Karpas-422 (cell line): ENCODE measurements around the gene DYNLT2B. TPM values are rescaled to one million over a fixed set of nuclear protein-coding genes. Genes with fewer than 3 reads are reported as not detected.
"Not testable (repeated sequence)": the region's sequence is repeated elsewhere in the genome, so short reads cannot be mapped to it uniquely, and the experiment has no call there.

ENCODE experiments used
- DNase-seq: peaks from one replicate; pipeline ENCODE4 v3.0.0-alpha.2; 2015
- H2AFZ ChIP-seq: fragments of 200-600 bp; sonication (generic); 2 replicates; pipeline ENCODE4 v1.6.1; 2014; ENCODE audit warnings: antibody characterized with exemption, low read length, mixed read lengths
- H3K27ac ChIP-seq: fragments of 200-600 bp; sonication (generic); 2 replicates; pipeline ENCODE4 v1.5.1; 2014; ENCODE audit warnings: mild to moderate bottlenecking, low read length, moderate library complexity
- H3K27me3 ChIP-seq: fragments of 200-600 bp; sonication (generic); 2 replicates; pipeline ENCODE4 v1.6.1; 2014; ENCODE audit warnings: low read length, mixed read lengths
- H3K36me3 ChIP-seq: fragments of 200-600 bp; sonication (generic); 2 replicates; pipeline ENCODE4 v1.6.1; 2014; ENCODE audit warnings: low read length, mixed read lengths; ENCODE audit not compliant: insufficient read depth
- H3K4me1 ChIP-seq: fragments of 200-600 bp; sonication (generic); 2 replicates; pipeline ENCODE4 v1.6.1; 2014; ENCODE audit warnings: mild to moderate bottlenecking, low read length, mixed read lengths
- H3K4me2 ChIP-seq: fragments of 200-600 bp; sonication (generic); 2 replicates; pipeline ENCODE4 v1.6.1; 2014; ENCODE audit warnings: low read length, low read depth, mild to moderate bottlenecking; ENCODE audit not compliant: poor library complexity, severe bottlenecking
- H3K4me3 ChIP-seq: fragments of 200-600 bp; sonication (generic); 2 replicates; pipeline ENCODE4 v1.5.1; 2014; ENCODE audit warnings: mild to moderate bottlenecking, antibody characterized with exemption, low read length, mixed read lengths
- H3K79me2 ChIP-seq: fragments of 200-600 bp; sonication (generic); 2 replicates; pipeline ENCODE4 v1.6.1; 2014; ENCODE audit warnings: mild to moderate bottlenecking, low read length, mixed read lengths
- H3K9ac ChIP-seq: fragments of 200-600 bp; sonication (generic); 2 replicates; pipeline ENCODE4 v1.6.0; 2014; ENCODE audit warnings: low read length
- H3K9me2 ChIP-seq: fragments of 200-600 bp; sonication (generic), shearing (Covaris generic); replicated peaks from 2 replicates; pipeline ENCODE4 v1.6.0; 2014; ENCODE audit warnings: mild to moderate bottlenecking, low read length, moderate library complexity; ENCODE audit not compliant: insufficient read depth
- H3K9me3 ChIP-seq: fragments of 300-700, 200-600 bp; sonication (generic); 2 replicates; pipeline ENCODE4 v1.6.1; 2014; ENCODE audit warnings: low read length, mixed read lengths
- H4K20me1 ChIP-seq: fragments of 200-600 bp; sonication (generic); 2 replicates; pipeline ENCODE4 v1.6.1; 2014; ENCODE audit warnings: mild to moderate bottlenecking, antibody characterized with exemption, low read length, low read depth; ENCODE audit not compliant: insufficient read depth
- total RNA-seq: library from RNA; depleted of rRNA; stranded (reverse); fragments of >200 nt; shearing (Covaris generic); gene quantifications from 2 replicates; pipeline ENCODE4 v1.2.3, GENCODE V29; 2014; ENCODE audit warnings: low replicate concordance

Gene DYNLT2B
- total RNA-seq, 1 experiment from 2014 or later = 9.6 TPM

- peaks cover 31% of the 10 kb centered on the region for H3K79me2 ChIP-seq
- no peaks in the 10 kb centered on the region for H3K4me1 ChIP-seq
- no peak overlapping the region for H3K27ac ChIP-seq
- H2AFZ ChIP-seq = no peak overlapping the region
- no peak overlapping the region for H3K4me2 ChIP-seq
- H3K36me3 ChIP-seq = peaks cover 13% of the 10 kb centered on the region; the same call in 1 of the 2 replicates
- H3K4me3 ChIP-seq = no peak overlapping the region
- no peaks in the 10 kb centered on the region for H3K9me3 ChIP-seq
- no peaks in the 10 kb centered on the region for H3K9me2 ChIP-seq
- no peak overlapping the region for H3K9ac ChIP-seq
- H4K20me1 ChIP-seq = no peaks in the 10 kb centered on the region
- no peak for DNase-seq
- no peaks in the 10 kb centered on the region for H3K27me3 ChIP-seq
Observed at GRCh38 chr3:196260784-196261183, 57.3 kb downstream of the DYNLT2B start.

DNA sequence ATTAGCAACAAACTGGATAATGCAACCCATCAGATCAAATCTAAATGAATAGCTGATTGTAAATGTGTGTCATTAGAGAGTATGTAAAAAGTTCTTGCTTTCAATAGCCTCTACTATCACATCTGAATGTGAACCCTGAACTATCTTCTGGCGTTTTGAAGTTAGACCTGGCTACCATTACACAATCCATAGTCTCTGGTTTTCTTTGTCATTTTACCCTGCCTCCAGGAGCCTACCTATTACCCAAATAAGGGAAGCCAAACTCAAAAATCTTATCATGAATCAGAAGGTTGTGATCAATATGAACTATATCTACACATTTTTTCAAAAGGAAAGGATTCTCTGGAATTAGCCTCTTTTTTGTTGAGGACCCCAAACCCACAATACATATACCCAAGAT, 62.3 kb downstream of the DYNLT2B start:
- Histone ChIP-seq H3K27me3 (no peaks in the 10 kb centered on the region), H2AFZ (no peak overlapping the region), H3K4me2 (no peak overlapping the region), H3K9me2 (no peaks in the 10 kb centered on the region), H4K20me1 (no peaks in the 10 kb centered on the region), H3K27ac (no peak overlapping the region), H3K79me2 (peaks cover 12% of the 10 kb centered on the region), H3K9ac (no peak overlapping the region), H3K9me3 (no peaks in the 10 kb centered on the region), H3K4me1 (peaks cover 3% of the 10 kb centered on the region; the same call in 1 of the 2 replicates), H3K4me3 (no peak overlapping the region), H3K36me3 (peaks cover 13% of the 10 kb centered on the region; the same call in 1 of the 2 replicates)
- no peak for DNase-seq

DNA sequence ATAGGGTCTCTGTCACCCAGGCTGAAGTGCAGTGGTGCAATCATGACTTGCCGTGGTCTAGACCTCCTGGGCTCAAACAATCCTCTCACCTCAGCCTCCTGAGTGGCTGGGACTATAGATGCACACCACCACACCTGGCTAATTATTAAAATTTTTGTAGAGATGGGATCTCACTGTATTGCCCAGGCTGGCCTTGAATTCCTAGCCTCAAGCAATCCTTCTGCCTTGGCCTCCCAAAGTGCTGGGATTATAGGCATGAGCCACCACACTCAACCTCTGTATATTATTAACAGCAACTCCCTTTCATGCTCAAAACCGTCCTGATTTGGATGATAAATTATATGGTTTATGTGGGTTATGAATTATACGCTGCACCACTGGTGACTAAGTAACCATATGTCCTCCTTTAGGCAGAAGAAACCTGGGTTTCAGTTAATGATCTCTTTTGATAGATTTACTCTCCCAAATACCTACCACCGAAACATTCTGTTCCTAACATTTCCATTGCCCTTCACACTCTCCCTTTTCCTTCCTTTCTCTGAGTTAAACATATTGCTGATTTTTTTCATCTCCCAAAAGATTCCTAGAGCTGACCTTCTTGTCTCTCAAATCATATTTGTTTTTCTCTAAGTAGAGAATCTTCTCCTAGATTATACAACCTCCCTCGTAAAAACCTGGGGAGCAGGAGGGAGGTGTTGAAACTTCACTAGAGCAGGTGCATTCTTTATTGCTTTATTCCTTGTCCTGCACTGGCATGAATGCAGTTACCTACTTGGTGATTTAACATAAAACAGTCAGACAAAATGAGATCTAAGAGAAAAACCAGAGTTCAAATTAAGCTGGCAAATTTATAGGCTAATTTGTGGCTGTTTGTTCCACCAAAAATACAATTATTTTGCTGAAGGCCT, 63.4 kb downstream of the DYNLT2B start:
- Histone ChIP-seq H3K36me3 (peaks cover 12% of the 10 kb centered on the region; the same call in 1 of the 2 replicates), H3K9ac (no peak overlapping the region), H3K4me1 (peaks cover 3% of the 10 kb centered on the region; the same call in 1 of the 2 replicates), H3K4me2 (no peak overlapping the region), H2AFZ (no peak overlapping the region), H3K9me3 (no peaks in the 10 kb centered on the region), H3K27me3 (no peaks in the 10 kb centered on the region), H4K20me1 (no peaks in the 10 kb centered on the region), H3K9me2 (no peaks in the 10 kb centered on the region), H3K79me2 (peaks cover 11% of the 10 kb centered on the region), H3K4me3 (no peak overlapping the region), H3K27ac (no peak overlapping the region)
- no peak for DNase-seq

GRCh38 chr3:196251918-196252317, 66.1 kb downstream of the DYNLT2B start:
- Histone ChIP-seq H3K4me2 (no peak overlapping the region), H3K4me3 (no peak overlapping the region)

DNA sequence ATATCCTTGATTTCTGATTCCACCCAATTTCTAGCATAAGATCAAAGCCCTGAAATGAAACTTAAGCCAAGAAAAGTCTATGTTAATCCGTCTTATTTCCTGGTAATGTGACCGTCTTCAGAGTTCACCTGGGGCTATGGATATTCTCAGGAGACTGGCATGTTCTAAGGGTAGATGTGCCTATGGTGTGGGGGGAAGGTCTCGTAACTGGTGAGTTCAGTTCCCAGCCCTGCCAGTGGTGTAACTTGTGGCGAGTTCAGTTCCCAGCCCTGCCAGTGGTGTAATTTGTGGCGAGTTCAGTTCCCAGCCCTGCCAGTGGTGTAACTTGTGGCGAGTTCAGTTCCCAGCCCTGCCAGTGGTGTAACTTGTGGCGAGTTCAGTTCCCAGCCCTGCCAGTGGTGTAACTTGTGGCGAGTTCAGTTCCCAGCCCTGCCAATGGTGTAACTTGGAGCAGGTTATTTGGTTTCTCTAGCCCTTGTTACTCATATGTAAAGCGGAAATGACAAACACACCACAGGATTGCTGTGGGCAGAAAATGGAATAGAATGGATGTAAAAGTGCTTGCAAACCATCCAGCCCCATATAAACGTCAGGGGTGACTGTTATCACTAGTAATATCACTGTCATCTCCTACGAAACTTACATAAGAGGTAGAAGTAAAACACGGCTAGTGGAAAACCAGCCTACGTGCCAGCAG, 71.3 kb downstream of the DYNLT2B start:
- H3K9ac ChIP-seq = no peak overlapping the region
- no peaks in the 10 kb centered on the region for H3K27me3 ChIP-seq
- no peaks in the 10 kb centered on the region for H4K20me1 ChIP-seq
- H3K79me2 ChIP-seq = peaks cover 12% of the 10 kb centered on the region
- H3K27ac ChIP-seq = no peak overlapping the region
- no peaks in the 10 kb centered on the region for H3K4me1 ChIP-seq
- no peak overlapping the region for H3K4me2 ChIP-seq
- H2AFZ ChIP-seq = no peak overlapping the region
- H3K36me3 ChIP-seq = peaks cover 18% of the 10 kb centered on the region
- H3K9me3 ChIP-seq = no peaks in the 10 kb centered on the region
- DNase-seq = no peak
- no peak overlapping the region for H3K4me3 ChIP-seq
- H3K9me2 ChIP-seq = no peaks in the 10 kb centered on the region

More at GRCh38 chr3:196251918-196252317, 66.1 kb downstream of the DYNLT2B start:
- H3K9ac ChIP-seq = no peak overlapping the region
- H3K27ac ChIP-seq = no peak overlapping the region
- no peaks in the 10 kb centered on the region for H4K20me1 ChIP-seq
- H3K9me3 ChIP-seq = no peaks in the 10 kb centered on the region
- peaks cover 3% of the 10 kb centered on the region; the same call in 1 of the 2 replicates for H3K4me1 ChIP-seq
- no peaks in the 10 kb centered on the region for H3K27me3 ChIP-seq
- H2AFZ ChIP-seq = no peak overlapping the region
- H3K79me2 ChIP-seq = peaks cover 16% of the 10 kb centered on the region
- H3K9me2 ChIP-seq = no peaks in the 10 kb centered on the region
- peaks cover 22% of the 10 kb centered on the region; the same call in 1 of the 2 replicates for H3K36me3 ChIP-seq
- no peak for DNase-seq

DNA sequence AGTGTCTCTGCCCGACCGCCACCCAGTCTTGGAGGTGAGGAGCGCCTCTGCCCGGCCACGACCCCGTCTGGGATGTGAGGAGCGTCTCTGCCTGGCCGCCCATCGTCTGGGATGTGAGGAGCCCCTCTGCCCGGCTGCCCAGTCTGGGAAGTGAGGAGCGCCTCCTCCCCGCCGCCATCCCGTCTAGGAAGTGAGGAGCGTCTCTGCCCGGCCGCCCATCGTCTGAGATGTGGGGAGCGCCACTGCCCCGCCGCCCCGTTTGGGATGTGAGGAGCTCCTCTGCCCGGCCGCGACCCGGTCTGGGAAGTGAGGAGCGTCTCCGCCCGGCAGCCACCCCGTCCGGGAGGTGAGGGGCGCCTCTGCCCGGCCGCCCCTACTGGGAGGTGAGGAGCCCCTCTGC, 73.9 kb downstream of the DYNLT2B start:
- peaks cover 18% of the 10 kb centered on the region for H3K36me3 ChIP-seq
- not testable (repeated sequence) for H3K27ac ChIP-seq

GRCh38 chr3:196241704-196242103, 76.3 kb downstream of the DYNLT2B start:
- no peak overlapping the region for H3K4me2 ChIP-seq
- no peaks in the 10 kb centered on the region for H3K79me2 ChIP-seq
- H3K36me3 ChIP-seq = peaks cover 20% of the 10 kb centered on the region
- no peak for DNase-seq
- no peaks in the 10 kb centered on the region for H3K9me3 ChIP-seq
- no peaks in the 10 kb centered on the region for H3K9me2 ChIP-seq
- no peaks in the 10 kb centered on the region for H3K4me1 ChIP-seq
- no peak overlapping the region for H3K27ac ChIP-seq
- H3K27me3 ChIP-seq = no peaks in the 10 kb centered on the region
- no peak overlapping the region for H3K4me3 ChIP-seq
- H3K9ac ChIP-seq = no peak overlapping the region
- no peak overlapping the region for H2AFZ ChIP-seq
- no peaks in the 10 kb centered on the region for H4K20me1 ChIP-seq

More for the DNA sequence above, 73.9 kb downstream of the DYNLT2B start:
- H3K4me2 ChIP-seq, H4K20me1 ChIP-seq, H3K79me2 ChIP-seq, H2AFZ ChIP-seq, DNase-seq, H3K9me2 ChIP-seq, H3K9me3 ChIP-seq, H3K4me1 ChIP-seq, H3K4me3 ChIP-seq, H3K9ac ChIP-seq, H3K27me3 ChIP-seq: not testable (repeated sequence)
